HG03439 (cell line): ENCODE results near the gene FOLR2.
"Not testable (repeated sequence)": the region's sequence is repeated elsewhere in the genome, so short reads cannot be mapped to it uniquely, and the experiment has no call there.

Source experiments
- ATAC-seq: cut with Tn5 transposase; IDR thresholded peaks from one replicate; pipeline ENCODE4 v1.9.1; 2021; ENCODE audit warnings: mild to moderate bottlenecking, moderate library complexity; ENCODE audit not compliant: unreplicated experiment

FOLR2 gene

GRCh38 chr11:72266960-72267359 lies 50.4 kb downstream of the FOLR2 start:
- not testable (repeated sequence) for ATAC-seq

- ATAC-seq: no peak
Measured at GRCh38 chr11:72267956-72268617, 51.5 kb downstream of the FOLR2 start.
